ENCODE results near the gene SRSF11. TPM values are rescaled to one million over a fixed set of nuclear protein-coding genes. Genes with fewer than 3 reads are reported as not detected.

The SRSF11 gene
- total RNA-seq, 1 experiment from 2014 or later: 112 TPM

DNA sequence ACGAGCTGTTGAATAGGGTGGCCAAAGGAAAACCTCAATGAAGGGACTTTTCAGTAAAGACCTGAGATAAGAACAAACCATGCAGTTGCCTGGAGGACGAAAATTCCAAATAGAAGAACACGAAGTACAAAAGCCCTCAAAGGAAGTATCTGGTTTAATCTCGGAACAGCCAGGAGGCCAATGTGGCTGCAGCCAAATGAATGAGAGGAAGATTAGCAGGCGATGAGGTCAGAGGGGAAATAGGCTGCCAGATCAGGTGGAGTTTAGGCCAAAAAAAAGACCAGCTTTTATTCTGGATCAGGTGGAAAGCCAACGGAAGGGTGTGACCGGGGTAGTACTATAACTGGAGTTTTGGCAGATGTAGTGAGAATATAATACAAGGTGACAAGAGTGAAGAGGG is 43.7 kb downstream of the SRSF11 start:
- TF ChIP-seq, protein P1, sequence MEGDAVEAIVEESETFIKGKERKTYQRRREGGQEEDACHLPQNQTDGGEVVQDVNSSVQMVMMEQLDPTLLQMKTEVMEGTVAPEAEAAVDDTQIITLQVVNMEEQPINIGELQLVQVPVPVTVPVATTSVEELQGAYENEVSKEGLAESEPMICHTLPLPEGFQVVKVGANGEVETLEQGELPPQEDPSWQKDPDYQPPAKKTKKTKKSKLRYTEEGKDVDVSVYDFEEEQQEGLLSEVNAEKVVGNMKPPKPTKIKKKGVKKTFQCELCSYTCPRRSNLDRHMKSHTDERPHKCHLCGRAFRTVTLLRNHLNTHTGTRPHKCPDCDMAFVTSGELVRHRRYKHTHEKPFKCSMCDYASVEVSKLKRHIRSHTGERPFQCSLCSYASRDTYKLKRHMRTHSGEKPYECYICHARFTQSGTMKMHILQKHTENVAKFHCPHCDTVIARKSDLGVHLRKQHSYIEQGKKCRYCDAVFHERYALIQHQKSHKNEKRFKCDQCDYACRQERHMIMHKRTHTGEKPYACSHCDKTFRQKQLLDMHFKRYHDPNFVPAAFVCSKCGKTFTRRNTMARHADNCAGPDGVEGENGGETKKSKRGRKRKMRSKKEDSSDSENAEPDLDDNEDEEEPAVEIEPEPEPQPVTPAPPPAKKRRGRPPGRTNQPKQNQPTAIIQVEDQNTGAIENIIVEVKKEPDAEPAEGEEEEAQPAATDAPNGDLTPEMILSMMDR (conservative IDR thresholded peaks at IDR 0.05; ENCODE audit: low read depth, low read length): no peak
- no peak for TF ChIP-seq EZH2phosphoT487 (IDR thresholded peaks at IDR 0.05; ENCODE audit: borderline replicate concordance, low read length)
- TF ChIP-seq EZH2 (IDR thresholded peaks at IDR 0.05; ENCODE audit: low read length, unreplicated experiment): no peak

DNA sequence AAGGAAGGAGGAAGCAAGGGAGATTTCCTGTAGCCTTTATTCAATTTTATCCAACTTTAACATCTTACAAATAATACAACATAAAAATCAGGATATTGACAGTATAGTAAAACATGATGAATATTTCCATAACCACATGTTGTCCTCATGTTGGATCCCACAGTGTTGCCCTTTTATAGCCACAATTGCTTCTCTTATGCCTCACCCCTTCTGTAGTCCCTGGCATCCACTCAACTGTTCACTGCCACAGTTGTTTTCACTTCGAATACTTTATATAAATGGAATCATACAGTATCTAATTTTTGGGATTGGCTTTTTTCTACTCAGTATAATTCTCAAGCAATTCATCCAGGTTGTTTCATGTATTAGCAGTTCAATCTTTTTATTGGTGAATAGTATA is 44.8 kb downstream of the SRSF11 start:
- H3K27me3 ChIP-seq (ENCODE audit: low read length): no peaks in the 10 kb centered on the region
- peaks cover 28% of the 10 kb centered on the region; the same call in 1 of the 2 replicates for H3K36me3 ChIP-seq (ENCODE audit: low read depth, low read length)
- no peaks in the 10 kb centered on the region for H4K20me1 ChIP-seq (ENCODE audit: low read length)
- DNase-seq (no peak), ATAC-seq (no peak)
- no peak overlapping the region for H3K27ac ChIP-seq (ENCODE audit: low read length)
- no TSS peak for BruUV-seq (replicated peaks)
- H3K79me2 ChIP-seq (ENCODE audit: low read length): no peaks in the 10 kb centered on the region
- no peaks in the 10 kb centered on the region for H3K9me2 ChIP-seq (replicated peaks; ENCODE audit: low read length)
- no peak overlapping the region for H3K4me3 ChIP-seq (ENCODE audit: low read length)
- H3K9me3 ChIP-seq (ENCODE audit: low read length): no peaks in the 10 kb centered on the region
- intact Hi-C loops (cut with micrococcal nuclease): no loop called here
- no peak overlapping the region for H3K4me2 ChIP-seq (ENCODE audit: low read length)
- CTCF ChIA-PET: no interaction called here
- H3F3A ChIP-seq (ENCODE audit: low read length, unreplicated experiment): no peaks in the 10 kb centered on the region
- no peak for TF ChIP-seq EZH2phosphoT487 (IDR thresholded peaks at IDR 0.05; ENCODE audit: borderline replicate concordance, low read length)
- TF ChIP-seq, protein P1 (conservative IDR thresholded peaks at IDR 0.05; ENCODE audit: low read depth, low read length): no peak
- no peak for TF ChIP-seq EZH2 (IDR thresholded peaks at IDR 0.05; ENCODE audit: low read length, unreplicated experiment)
- no peak overlapping the region for H3K9ac ChIP-seq (ENCODE audit: low read length)
- POLR2A ChIA-PET (ENCODE audit: unreplicated experiment): no interaction called here
- no peaks in the 10 kb centered on the region for H3K4me1 ChIP-seq (ENCODE audit: insufficient read depth, low read length)
- no peak overlapping the region for H2AFZ ChIP-seq (ENCODE audit: low read length)

More for the DNA sequence above, 43.7 kb downstream of the SRSF11 start:
- no peaks in the 10 kb centered on the region for H4K20me1 ChIP-seq (ENCODE audit: low read length)
- ChIA-PET CTCF (no interaction called here), POLR2A (ENCODE audit: unreplicated experiment) (no interaction called here)
- H3K9me2 ChIP-seq (replicated peaks; ENCODE audit: low read length): no peaks in the 10 kb centered on the region
- no peak overlapping the region for H2AFZ ChIP-seq (ENCODE audit: low read length)
- intact Hi-C loops (cut with micrococcal nuclease): no loop called here
- H3K4me2 ChIP-seq (ENCODE audit: low read length): no peak overlapping the region
- no peaks in the 10 kb centered on the region for H3F3A ChIP-seq (ENCODE audit: low read length, unreplicated experiment)
- H3K27ac ChIP-seq (ENCODE audit: low read length): no peak overlapping the region
- no TSS peak for BruUV-seq (replicated peaks)
- H3K79me2 ChIP-seq (ENCODE audit: low read length): no peaks in the 10 kb centered on the region
- H3K27me3 ChIP-seq (ENCODE audit: low read length): no peaks in the 10 kb centered on the region
- H3K36me3 ChIP-seq (ENCODE audit: low read depth, low read length): peaks cover 31% of the 10 kb centered on the region; the same call in 1 of the 2 replicates
- no peak overlapping the region for H3K4me3 ChIP-seq (ENCODE audit: low read length)
- DNase-seq (no peak), ATAC-seq (no peak)
- no peaks in the 10 kb centered on the region for H3K9me3 ChIP-seq (ENCODE audit: low read length)
- no peaks in the 10 kb centered on the region for H3K4me1 ChIP-seq (ENCODE audit: insufficient read depth, low read length)
- H3K9ac ChIP-seq (ENCODE audit: low read length): no peak overlapping the region

DNA sequence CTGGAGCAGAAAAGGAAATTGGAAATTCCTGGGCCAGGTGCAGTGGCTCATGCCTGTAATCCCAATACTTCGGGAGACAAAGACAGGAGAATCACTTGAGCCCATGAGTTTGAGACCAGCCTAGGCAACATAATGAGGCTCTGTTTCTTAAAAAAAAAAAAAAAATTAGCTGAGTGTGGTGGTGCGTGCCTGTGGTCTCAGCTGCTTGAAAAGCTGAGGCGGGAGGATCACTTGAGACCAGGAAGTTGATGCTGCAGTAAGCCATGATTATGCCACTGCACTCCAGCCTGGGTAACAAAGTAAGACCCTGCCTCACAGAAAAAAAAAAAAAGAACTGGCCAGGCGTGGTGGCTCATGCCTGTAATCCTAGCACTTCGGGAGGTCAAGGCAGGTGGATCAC is 56.7 kb downstream of the SRSF11 start:
- Histone ChIP-seq H3K4me1 (ENCODE audit: insufficient read depth, low read length) (no peaks in the 10 kb centered on the region), H3K79me2 (ENCODE audit: low read length) (no peaks in the 10 kb centered on the region), H3K9ac (ENCODE audit: low read length) (no peak overlapping the region), H3K9me2 (replicated peaks; ENCODE audit: low read length) (no peaks in the 10 kb centered on the region), H3K36me3 (ENCODE audit: low read depth, low read length) (peaks cover 19% of the 10 kb centered on the region), H3F3A (ENCODE audit: low read length, unreplicated experiment) (no peaks in the 10 kb centered on the region), H4K20me1 (ENCODE audit: low read length) (no peaks in the 10 kb centered on the region), H3K4me2 (ENCODE audit: low read length) (no peak overlapping the region), H3K4me3 (ENCODE audit: low read length) (no peak overlapping the region), H3K9me3 (ENCODE audit: low read length) (no peaks in the 10 kb centered on the region), H3K27ac (ENCODE audit: low read length) (no peak overlapping the region), H2AFZ (ENCODE audit: low read length) (no peak overlapping the region), H3K27me3 (ENCODE audit: low read length) (no peaks in the 10 kb centered on the region)
- ATAC-seq (no peak), DNase-seq (no peak)
- intact Hi-C loops (cut with micrococcal nuclease): no loop called here
- no peak for TF ChIP-seq EZH2phosphoT487 (IDR thresholded peaks at IDR 0.05; ENCODE audit: borderline replicate concordance, low read length)
- no peak for TF ChIP-seq EZH2 (IDR thresholded peaks at IDR 0.05; ENCODE audit: low read length, unreplicated experiment)
- TF ChIP-seq, protein P1 (conservative IDR thresholded peaks at IDR 0.05; ENCODE audit: low read depth, low read length): no peak
- POLR2A ChIA-PET (ENCODE audit: unreplicated experiment): no interaction called here
- no TSS peak for BruUV-seq (replicated peaks)
- CTCF ChIA-PET: no interaction called here

All from PC-3 (cell line).